GM19438 (cell line): ENCODE results near the gene ASIC4.

ENCODE experiments used
- ATAC-seq: cut with Tn5 transposase; IDR thresholded peaks from one replicate; pipeline ENCODE4 v1.9.1; 2021; ENCODE audit warnings: low read depth; ENCODE audit not compliant: unreplicated experiment

The ASIC4 gene

DNA sequence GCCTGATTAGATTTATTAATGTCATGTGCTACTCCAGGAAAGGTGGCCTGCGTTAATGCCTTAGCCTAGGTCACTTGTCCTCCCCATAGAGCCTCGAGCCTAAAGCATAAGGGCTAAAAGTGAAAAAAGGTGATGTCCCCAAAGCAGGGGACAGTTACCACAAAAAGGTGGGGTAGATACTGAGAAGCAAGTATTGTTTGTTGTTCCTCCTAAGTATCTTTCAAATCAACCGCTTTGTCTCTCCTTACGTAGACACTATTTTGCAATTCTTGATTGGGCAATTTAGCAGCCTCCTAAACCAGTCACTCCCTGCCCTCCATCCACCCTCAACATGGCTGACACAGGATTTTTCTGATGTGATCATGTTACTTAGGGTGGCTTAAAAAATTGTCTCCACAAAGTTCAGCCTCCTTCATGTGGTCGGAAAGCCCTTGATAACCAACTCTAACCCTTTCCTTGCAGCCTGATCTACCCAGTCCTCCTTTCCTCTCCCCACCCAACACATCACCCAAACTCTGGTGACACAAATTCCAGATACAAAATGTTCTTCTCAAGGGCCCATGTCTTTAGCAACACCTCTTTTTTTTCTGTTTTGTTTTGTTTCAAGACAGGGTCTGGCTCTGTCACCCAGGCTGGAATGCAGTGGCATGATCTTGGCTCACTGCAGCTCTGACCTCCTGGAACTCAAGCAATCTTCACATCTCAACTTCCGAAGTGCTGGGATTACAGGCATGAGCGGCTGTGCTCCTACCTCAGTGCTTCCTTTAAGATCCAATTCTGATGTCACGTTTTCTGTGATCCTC is 64.7 kb downstream of the ASIC4 start:
- no peak for ATAC-seq

DNA sequence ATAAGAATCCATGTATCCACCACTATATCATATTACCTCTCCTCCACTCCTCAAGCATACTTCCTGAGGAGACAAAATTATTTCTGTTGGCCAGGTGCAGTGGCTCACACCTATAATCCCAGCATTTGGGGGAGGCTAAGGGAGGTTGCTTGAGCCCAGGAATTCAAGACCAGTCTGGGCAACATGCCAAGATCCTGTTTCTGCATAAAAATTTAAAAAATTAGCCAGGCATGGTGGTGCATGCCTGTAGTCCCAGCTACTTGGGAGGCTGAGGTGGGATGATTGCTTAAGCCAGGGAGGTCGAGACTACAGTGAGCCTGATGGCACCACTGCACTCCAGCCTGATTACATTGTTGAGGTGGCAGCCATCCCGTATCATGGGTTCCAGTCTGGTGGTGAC is 67.1 kb downstream of the ASIC4 start:
- no peak for ATAC-seq
